ENCODE data around the gene CTIF. TPM values are rescaled to one million over a fixed set of nuclear protein-coding genes. Genes with fewer than 3 reads are reported as not detected.

Gene CTIF
- polyA plus RNA-seq, 1 donor: 18.9 TPM

DNA sequence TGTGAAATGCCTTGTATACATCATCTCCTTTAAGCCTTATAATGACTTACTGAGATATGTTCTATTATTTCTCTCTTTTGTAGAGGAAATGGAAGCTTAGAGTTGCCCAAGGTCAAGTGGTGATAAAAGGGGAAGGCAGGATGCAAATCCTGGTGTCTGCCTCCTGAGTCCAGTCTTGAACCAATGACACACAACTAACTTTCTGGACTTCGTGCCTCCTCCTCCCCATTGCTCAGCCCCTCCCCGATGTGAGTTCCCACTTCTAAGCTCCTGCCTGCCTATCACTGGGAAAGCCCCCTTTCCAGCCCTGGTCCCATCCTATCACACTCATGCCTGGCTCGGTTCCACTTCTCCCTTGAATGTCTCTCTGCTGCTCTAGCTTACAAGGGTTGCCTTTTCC is 6.9 kb upstream of the CTIF start:
- DNase-seq: no peak

DNA sequence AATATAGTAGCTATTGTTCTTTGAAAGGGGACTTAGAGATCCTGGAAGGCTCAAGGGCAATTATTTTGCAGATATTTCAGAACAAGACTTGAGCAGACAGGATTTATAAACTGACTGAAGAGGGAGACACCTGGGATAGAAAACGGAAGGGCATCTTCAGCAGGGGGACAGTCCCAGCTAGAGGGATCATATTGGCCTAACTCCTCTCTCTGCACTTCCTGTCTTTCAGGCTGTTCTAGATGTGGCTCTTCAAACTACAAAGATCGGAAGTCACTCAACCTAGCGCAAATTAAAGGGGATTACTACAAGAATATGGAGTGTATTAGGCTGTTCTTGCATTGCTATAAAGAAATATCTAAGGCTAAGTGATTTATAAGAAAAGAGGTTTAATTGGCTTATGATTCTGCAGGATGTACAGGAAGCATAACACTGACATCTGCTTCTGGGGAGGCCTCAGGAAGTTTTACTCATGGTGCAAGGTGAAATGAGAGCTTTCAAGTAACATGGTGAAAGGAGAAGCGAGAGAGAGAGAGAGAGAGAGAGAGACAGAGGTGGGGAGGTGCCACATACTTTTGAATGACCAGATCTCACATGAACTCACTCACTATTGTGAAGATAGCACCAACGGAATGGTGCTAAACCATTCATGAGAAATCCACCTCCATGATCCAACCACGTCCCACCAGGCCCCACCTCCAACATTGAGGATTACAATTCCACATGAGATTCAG is 5.3 kb upstream of the CTIF start:
- DNase-seq: no peak

DNA sequence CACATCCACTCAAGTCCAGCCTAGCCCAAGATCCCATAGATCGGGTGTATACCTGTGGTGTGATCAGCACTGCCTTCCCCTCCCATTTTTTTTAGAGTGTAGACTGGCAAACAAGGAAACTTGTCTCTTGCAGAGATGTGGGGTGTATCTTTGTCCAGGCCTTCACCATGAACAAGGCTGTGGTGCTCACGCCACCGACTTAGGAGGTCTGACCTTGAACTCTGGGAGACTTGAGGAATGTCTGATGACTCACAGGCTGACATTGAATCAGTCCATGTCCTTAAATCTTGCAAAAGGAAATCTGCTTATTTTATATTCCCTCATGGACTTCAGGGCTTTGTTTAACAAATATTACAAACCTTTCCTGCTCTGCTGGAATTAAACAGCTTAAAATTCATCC is 4.5 kb upstream of the CTIF start:
- DNase-seq: no peak

DNA sequence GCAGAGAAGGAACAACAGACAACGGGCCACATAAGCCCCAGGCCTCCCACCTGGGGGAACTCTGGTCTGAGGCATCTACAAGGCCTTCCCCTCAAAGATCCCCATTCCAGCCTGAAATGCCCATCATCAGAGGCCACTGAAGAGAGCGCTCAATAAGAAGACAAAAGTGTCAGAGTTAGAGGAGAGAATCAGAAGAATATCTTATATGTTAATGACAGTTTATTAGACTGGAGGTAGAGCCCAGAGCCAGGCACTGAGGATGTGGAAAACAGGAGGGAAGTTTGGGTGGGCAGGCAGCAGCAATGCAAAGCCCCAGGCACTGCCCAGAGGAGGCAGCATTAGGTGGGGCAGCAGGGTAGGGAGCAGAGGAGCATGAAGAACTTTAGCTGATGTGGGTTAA is 2.9 kb upstream of the CTIF start:
- no peak for DNase-seq

DNA sequence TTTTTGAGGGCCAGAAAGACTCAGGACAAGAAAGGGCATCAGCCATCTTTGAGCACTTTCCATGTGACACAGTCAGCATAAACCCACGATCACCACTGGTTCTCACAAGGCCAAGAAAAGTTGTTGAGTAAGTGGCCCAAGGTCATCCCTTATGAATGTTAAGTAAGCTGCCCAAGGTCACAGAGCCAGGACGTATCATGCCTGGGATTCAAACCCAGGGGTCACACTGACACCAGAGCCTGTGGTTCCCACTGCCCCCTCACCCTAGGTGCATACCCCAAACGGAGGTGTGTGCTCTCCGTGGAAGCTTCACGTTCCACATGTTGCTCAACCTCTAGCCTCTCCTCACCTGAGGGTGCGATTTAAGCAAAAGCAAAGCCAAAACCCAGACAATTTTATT is 2.3 kb upstream of the CTIF start:
- no peak for DNase-seq

DNA sequence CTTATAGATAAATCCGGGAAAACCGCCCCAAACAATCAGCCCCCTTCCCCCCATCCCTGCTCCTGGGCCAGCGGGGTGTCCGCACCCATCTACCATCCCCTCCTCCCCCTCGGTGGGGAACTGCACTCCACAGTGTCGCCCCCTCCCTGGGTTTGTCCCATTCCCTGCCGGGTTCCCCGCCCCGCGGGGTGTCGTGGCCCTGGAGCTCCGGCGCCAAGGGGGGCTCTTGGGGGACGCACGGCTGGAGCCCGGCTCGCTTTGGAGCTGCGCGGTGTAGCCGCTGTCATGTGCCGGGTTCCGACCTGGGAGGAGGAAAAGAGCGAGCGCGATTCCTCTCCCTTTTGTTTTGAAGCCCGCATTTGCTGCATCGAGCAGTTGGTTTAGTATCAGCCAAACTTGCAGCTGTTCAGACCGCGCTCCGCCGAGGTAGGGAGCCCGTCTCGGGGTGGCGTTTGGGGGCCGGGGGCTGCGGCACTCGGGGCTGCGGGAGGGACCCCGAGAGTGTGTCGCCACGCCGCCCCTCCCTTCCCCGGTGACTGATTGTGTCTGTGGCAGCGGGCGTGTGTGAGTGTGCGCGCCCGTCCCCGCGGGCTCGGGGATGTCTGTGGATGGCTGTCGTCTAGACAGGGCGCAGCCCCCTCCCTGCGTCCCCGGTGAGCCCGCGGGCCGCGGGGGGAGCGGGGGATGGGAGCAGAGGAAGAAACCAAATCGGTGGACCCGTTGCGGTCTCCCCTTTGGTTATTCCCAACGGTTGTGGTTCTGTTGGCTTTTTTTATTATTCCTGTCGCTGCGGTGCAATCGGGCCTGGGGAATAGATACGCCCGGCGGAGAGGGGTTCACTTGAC is 797 bp downstream of the CTIF start:
- peak; percentile 45 for DNase-seq

DNA sequence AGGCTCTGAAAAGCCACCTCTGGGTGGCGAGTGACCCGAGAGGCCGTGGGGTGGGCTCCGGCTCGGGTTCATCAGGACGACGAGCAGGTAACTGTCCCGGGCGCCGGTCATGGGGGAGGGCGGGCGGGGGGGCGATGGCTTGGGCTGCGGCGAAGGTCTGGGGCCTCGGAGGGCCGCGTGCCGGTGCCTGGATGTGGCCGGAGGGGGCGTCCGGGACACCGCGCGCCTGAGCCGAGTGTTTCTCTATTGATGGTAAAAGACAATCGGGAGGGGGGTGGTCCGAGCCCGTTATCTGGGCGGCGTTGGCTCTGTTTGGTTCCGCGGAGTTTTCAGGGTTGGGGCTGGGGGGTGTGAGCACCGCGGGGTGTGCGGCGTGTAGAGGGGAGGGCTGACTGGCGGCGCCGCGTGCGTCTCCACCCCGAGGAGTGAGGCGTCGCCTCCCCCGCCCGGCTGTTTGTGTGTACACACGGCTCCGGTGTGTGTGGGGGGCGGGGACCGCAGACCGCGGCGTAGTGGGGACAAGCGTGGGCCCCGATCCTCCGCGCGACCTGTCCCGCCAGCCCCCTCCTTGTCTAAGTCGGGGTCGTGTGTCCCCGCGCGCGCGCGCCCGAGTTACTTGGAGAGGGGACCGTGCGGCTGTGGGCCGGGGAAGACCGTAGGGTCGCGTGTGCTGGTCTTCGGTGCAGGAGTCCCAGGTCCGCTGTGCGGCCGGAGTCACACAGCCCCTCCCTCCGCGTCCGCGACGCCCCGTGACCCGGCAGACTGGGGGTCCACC is 1.6 kb downstream of the CTIF start:
- DNase-seq: peak; percentile 49

DNA sequence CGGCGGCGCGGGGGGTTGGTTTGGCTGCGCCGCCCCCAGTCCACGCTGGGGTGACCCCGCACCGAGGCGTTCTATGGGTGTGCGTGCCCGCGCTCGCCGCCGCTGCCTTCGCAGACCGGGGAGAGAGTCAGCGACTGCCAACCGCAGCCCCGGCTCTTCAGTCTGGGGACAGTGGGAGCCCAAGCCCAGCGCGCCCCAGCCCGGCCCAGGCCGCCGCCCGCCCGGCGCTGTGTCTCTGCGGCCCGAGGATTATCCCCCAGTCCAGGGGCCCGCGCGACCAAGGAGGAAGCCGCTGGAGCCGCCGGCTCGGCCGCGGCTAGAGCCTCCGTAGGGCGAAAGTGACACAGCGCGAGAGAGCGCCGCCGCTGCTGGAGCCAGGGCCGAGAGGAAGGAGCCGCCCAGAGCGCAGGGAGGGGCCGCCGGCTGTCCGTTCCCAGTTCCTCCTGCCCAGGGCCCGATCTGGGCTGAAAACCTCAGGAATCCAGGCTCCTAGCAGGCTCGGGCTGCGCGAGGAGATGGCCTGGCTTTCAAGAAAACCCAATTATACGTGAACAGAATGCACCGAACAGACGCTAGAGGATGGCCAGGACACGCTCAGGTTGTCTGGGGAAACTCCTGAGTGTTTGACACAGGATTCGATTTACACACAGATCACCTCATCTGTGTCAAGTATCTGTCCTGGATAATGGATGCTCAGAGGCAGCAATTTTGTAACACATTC is 2.4 kb downstream of the CTIF start:
- peak; percentile 65 for DNase-seq

DNA sequence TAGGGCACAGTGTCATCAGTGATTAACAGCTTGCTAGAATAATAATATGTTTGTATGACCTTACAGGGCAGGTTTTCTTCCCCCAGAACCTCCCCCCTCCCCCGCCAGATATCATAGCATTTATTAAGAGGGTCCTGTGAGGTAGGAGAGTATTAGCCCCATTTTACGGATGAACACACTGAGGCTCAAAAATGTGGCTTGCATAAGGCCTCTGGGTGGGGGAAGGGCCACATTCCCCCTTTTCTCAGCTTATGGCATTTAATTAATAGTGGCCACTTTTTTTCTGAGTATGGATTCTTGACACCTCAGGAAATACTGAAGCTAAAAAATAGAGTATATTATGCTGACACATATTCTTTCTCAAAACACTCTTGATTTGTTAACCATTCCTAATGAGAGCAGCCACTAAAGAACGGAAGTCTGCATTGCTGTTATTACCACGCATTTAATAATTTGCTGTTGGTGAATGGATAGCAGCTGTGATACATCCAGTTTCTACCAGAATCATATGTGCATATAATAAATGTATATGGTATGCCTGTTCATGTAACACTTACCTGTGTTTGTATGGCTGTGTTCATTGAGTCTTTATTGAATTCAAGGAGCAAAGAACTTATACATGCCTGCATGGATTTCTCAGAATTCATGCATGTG is 3.0 kb downstream of the CTIF start:
- DNase-seq: no peak

DNA sequence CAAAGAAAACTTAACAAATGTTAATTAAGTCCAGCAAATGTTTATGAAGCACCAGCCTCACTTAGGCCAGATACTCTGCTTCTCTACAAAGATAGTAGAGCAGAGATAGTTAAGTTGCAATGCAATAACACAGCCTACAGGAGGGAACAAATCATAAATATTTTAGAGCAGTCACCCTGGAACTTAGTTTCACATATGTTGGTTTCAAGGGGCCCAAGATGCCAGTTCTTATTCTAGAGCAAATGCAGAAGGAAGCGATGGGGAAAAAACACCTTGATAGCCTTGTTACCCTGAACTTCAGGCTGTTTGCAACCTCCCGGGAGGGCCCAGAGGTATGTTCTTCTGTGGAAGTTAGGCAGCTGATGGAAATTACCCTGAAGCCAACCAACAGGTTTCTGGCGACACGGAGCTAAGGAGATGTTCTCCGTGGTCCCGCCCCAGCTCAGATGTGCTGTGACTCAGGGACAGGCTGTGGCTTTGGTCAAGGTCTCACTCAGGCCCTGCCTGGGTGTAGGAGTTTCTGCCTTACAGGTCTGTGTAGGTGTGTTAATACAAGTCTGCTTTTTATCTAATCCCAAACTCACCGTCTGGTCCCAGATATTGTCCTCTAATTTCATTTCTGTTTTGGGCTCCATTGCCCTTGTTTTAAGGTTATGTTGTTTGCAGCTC is 3.8 kb downstream of the CTIF start:
- no peak for DNase-seq

DNA sequence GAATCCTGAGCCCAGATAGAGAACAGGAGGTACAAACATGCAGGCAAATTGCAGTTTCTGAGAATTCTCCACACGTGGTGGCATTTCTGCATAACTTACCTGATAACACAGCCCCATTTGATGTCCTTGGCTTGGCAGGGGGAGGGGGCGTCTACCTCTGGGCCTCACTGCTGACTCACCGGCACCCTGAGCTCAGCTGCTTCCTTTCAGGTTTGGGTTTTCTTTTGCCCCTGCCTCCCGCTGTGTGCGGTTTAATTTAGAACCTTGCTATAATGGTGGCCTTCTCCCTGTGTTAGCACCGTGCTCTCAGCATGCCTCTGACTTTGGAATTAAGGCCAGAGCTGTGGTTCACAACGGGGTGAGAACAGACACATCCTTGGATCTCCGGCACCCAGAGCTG is 4.4 kb downstream of the CTIF start:
- no peak for DNase-seq

DNA sequence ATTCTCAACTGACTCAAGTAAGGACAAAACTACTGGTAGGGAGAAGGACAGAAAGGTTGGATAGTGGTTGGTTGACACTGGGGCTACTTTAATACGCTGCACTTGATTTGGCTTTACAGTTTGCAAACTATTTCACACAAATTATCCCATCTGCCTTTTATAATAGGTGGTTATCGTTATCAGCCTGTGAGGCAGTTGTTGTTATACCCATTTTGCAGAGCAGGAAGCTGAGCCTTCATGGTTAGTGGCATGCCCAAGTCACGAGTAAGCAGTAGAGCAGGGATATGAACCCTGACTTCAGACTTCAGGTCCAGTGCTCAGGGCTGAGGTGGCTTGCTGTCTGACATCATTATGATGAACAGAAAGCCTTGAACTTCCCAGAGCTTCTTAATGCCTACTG is 5.3 kb downstream of the CTIF start:
- no peak for DNase-seq

DNA sequence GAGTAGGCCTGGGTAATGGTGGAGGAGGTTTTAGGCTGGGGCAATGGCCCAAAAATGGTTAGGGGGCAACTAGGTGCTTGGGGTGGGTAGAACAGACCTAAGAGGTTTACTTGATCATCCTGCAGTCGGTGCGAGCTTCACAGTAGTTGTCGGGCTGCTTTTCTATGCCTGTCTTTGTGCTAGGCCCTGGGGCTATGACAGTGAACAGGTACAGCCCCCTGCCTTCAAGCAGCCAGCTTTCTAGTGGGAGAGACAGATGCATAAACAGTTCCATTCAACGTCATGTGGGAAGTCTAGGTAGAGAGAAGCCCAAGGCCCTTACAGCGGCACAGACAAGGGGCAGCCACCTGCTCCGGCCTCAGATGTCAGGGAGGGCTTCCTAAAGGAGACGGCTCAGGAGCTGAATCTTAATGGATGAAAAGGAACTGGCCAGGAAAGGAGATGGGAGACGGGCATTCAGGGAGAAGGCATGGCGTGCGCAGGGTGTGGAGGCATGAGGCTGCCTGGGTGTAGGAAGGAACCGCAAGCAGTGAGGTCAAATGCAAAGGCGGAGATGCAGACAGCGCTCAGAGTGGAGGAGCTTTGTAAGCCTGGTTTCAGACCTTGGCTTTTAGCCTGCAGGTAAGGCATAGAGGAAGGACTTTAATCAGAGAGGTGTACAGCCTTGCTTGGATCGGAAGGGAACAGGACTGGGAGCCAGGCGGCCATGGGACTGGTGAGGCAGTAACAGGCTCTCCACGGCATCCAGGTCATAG is 6.0 kb downstream of the CTIF start:
- DNase-seq: no peak

DNA sequence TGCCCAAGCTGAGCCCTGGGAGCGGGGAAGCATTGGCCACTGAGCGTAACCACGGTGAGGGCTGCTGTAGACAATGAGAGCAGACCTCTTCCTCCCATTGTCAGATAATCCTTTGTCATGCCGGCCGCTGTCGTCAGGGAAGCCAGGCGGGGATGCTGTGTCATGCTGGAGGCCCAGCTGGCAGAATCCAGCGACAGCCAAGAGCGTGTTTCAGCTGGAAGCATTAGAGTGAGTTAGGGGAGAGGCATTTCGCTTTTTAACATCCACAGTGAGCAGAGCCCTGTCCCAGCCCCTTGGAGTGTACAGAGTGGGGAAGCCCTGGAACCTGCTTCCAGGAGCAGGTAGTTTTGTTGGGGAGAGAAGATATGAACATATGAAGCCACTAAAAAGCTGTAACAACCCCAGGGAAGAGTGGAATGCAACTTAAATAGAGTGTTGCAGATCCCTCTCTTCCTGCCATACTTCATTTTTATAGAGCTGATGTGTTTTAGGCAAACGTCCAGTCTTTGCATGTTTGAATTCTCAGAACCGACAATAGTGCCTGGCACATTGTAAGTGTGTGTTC is 7.0 kb downstream of the CTIF start:
- DNase-seq: peak; percentile 57

DNA sequence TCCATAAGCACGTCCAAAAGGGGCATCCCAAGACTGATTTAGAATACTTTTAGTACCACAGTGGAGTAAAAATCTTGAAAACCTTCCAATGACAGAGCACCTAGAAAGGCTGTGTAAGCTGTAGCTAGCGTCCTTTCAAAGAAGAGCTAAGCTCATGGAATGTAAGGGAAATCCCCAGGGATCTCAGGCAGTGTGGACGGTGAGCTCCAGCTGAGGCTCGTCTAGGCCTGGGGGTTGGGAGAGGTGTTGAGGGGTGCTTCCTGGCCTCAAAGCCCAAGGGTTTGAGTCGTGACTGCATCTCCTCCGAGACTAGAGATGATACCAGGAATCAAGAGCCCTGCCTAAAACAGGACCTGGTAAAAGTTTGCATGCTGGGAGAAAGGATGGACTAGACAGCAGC is 7.6 kb downstream of the CTIF start:
- DNase-seq: no peak

DNA sequence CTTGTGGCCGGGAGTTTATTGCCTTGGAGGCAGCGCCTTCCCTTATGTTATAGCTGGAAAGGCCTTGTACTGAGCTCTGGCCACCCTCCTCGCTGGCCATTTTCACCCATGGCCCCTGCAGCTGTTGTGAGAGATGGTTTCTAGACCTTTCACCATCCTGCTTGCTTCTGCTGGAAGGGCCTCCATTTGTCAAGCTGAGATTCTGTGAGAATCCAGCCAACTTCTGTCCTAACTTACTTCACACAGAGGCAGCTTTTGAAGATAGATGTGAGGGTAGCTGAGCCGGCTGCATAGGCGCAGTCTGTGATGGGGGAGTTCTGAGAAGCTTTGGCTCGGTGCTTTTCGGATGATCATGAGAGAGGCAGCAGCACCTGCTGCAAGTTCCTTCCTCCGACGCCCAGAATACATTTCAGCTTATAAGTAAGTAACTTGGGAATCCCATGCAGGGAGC is 8.7 kb downstream of the CTIF start:
- peak; percentile 27 for DNase-seq

DNA sequence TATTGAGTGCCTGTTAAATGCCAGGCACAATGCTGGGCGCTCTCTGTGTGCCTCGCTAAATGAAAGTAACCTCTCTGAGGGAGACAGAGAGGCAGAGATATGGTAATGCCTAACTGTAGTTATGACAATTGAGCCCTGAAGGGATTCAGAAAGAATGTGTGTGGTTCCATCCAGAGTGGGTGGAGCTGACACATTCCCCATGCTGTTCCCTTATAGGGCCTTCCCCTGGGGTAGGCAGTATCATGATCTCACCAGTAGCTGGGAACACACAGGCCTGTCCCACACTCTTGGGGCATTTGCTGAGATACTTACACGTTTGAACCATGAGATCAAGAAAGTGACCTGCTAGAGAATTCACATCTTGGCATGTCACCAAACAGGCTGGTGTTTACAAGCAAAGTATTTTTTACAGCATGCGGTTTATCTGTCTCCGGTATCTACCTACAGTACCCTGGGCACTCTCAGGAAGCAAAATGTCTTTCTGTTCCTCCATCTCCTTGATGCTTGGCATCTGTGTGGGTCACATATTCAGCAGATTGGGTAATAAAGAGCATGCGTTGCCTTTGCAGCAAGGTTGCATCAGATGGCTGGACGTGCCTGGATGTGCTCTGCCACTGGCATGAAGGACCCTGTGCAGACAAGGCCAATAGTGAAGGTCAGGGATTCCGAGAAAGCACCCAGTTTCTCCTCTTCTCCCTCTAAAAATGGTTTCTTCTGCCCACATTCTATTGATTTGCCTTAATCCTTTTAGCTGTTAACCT is 9.4 kb downstream of the CTIF start:
- no peak for DNase-seq

DNA sequence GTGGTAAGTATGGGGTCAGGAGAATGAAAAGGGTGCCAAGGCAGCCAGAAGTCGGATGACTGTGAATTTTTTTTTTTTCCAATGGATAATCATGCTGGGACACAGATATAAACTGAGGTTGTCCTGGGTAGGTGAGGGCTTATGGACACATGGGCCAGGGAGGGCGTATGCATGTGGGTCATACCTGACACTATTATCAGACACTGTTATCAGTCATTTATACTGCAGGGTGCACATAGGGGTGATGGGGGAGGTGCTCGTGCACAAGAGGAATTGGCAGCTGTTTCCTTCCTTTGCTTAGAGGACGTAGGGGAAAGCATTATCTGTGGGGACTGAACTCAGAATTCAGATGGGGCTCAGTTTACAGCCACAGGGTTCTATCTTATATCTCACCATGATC is 10.1 kb downstream of the CTIF start:
- DNase-seq: no peak

DNA sequence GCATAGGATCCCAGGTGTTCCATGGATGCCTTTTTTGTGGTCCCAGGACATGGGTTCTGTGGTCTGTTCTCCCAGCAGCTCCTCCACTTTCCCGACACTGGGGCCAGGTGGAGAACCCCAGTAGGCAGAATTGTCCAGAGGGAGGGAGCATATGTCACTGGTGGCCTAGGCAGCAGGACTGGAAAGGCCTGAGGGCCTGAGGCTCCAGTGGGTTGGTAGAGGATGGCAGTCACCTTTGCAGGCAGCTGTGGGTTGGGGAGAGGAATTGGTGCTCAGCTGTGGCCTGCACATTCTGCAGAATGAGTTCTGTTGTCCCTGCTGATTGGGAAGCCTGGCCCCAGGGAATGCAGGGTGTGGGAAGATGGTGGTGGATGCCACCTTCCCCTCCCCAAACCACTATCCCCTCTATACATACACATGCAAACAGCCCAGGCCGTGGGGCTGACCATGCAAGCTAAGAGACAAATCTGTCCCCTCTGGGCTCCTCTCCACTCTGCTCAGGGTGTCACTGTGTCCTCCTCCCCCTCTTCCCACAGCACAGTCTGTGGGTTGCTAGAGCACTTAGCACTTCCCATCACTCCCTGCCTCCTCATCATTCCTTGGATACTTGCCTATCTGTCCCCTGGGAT is 11.4 kb downstream of the CTIF start:
- no peak for DNase-seq

Measured in left kidney (tissue), 2 donors.